GM23338 (cell line): Measurements from ENCODE around the gene ANTKMT. TPM values are rescaled to one million over a fixed set of nuclear protein-coding genes. Genes with fewer than 3 reads are reported as not detected.
A peak's percentile ranks its signal among the peaks of the same experiment; 100 is the strongest.

Source experiments
- ATAC-seq: fragments of 200-7000 bp; cut with Tn5 transposase; 3 replicates; pipeline ENCODE4 v1.9.1; 2020
- DNase-seq: peaks from one replicate; pipeline ENCODE4 v3.0.0-alpha.2; 2015; ENCODE audit warnings: low spot score
- H2AFZ ChIP-seq: fragments of 200-600 bp; sonication (generic); 2 replicates; pipeline ENCODE4 v1.8.0; 2016; ENCODE audit warnings: antibody characterized with exemption, mild to moderate bottlenecking, moderate library complexity
- H3F3A ChIP-seq: fragments of 200-600 bp; sonication (generic); replicated peaks from 2 replicates; pipeline ENCODE4 v1.8.0; 2017; ENCODE audit warnings: antibody characterized with exemption, mixed run types, low read depth
- H3K27ac ChIP-seq: fragments of 200-600 bp; sonication (generic); 2 replicates; pipeline ENCODE4 v1.6.1; 2016; ENCODE audit warnings: low read depth
- H3K27me3 ChIP-seq: fragments of 200-600 bp; sonication (generic); 2 replicates; pipeline ENCODE4 v1.8.0; 2016; ENCODE audit warnings: mild to moderate bottlenecking, mixed run types, moderate library complexity; ENCODE audit not compliant: insufficient read depth
- H3K36me3 ChIP-seq: fragments of 200-600 bp; sonication (generic); 2 replicates; pipeline ENCODE4 v1.8.0; 2016; ENCODE audit warnings: mild to moderate bottlenecking; ENCODE audit not compliant: insufficient read depth
- H3K4me1 ChIP-seq: fragments of 200-600 bp; sonication (generic); 2 replicates; pipeline ENCODE4 v1.8.0; 2016; ENCODE audit warnings: mild to moderate bottlenecking, moderate library complexity; ENCODE audit not compliant: insufficient read depth
- H3K4me2 ChIP-seq: fragments of 200-600 bp; sonication (generic); 2 replicates; pipeline ENCODE4 v1.7.1; 2017; ENCODE audit warnings: mixed run types
- H3K4me3 ChIP-seq: fragments of 200-600 bp; sonication (generic); 2 replicates; pipeline ENCODE4 v1.6.1; 2016; ENCODE audit warnings: mixed run types
- H3K79me2 ChIP-seq: fragments of 200-600 bp; sonication (generic); replicated peaks from 2 replicates; pipeline ENCODE4 v1.8.0; 2017; ENCODE audit warnings: mild to moderate bottlenecking; ENCODE audit not compliant: insufficient read depth
- H3K9me2 ChIP-seq: fragments of 200-600 bp; sonication (generic); 2 replicates; pipeline ENCODE4 v1.8.0; 2017; ENCODE audit not compliant: insufficient read depth
- H4K20me1 ChIP-seq: fragments of 200-600 bp; sonication (generic); replicated peaks from 2 replicates; pipeline ENCODE4 v1.8.0; 2017; ENCODE audit warnings: mild to moderate bottlenecking; ENCODE audit not compliant: insufficient read depth
- H3K27ac Mint-ChIP-seq: 2 replicates; pipeline ENCODE4 v1.8.0; 2020; ENCODE audit warnings: inconsistent platforms, mild to moderate bottlenecking, moderate library complexity, mixed read lengths
- H3K27me3 Mint-ChIP-seq: 3 replicates; pipeline ENCODE4 v1.8.0; 2022; ENCODE audit warnings: low read depth, mild to moderate bottlenecking, moderate library complexity, mixed read lengths, inconsistent platforms; ENCODE audit not compliant: insufficient read depth, poor library complexity
- H3K36me3 Mint-ChIP-seq: 3 replicates; pipeline ENCODE4 v1.8.0; 2021; ENCODE audit warnings: low read depth, mild to moderate bottlenecking, inconsistent platforms, moderate library complexity, mixed read lengths
- H3K4me1 Mint-ChIP-seq: 3 replicates; pipeline ENCODE4 v1.8.0; 2020; ENCODE audit warnings: mild to moderate bottlenecking, inconsistent platforms, mixed read lengths
- H3K4me3 Mint-ChIP-seq: 3 replicates; pipeline ENCODE4 v1.8.0; 2021; ENCODE audit warnings: moderate library complexity, mild to moderate bottlenecking, inconsistent platforms, mixed read lengths
- H3K9me3 Mint-ChIP-seq: 3 replicates; pipeline ENCODE4 v1.8.0; 2020; ENCODE audit warnings: moderate library complexity, mild to moderate bottlenecking, inconsistent platforms, mixed read lengths
- CREB1 ChIP-seq: fragments of 250-450 bp; sonication (Bioruptor Pico); IDR thresholded peaks from 2 replicates; pipeline ENCODE4 v1.5.0; 2020; ENCODE audit warnings: low read depth, mild to moderate bottlenecking, moderate library complexity
- EZH2 ChIP-seq: fragments of 200-600 bp; sonication (generic); IDR thresholded peaks from one replicate; pipeline ENCODE4 v1.8.0; 2017; ENCODE audit warnings: antibody characterized with exemption, mild to moderate bottlenecking, low read depth; ENCODE audit not compliant: unreplicated experiment
- EZH2phosphoT487 ChIP-seq: fragments of 200-600 bp; sonication (generic); IDR thresholded peaks from one replicate; pipeline ENCODE4 v1.8.1; 2018; ENCODE audit warnings: antibody characterized with exemption; ENCODE audit not compliant: unreplicated experiment
- JUNB ChIP-seq: IDR thresholded peaks from one replicate; pipeline ENCODE4 v1.6.1; 2016; ENCODE audit warnings: antibody characterized with exemption; ENCODE audit not compliant: unreplicated experiment
- NANOG ChIP-seq: IDR thresholded peaks from 2 replicates; pipeline ENCODE4 v1.6.1; 2016; ENCODE audit warnings: antibody characterized with exemption, borderline replicate concordance
- POLR2AphosphoS5 ChIP-seq: IDR thresholded peaks from 2 replicates; pipeline ENCODE4 v1.6.1; 2016; ENCODE audit warnings: antibody characterized with exemption, low read depth
- STAT1 ChIP-seq: IDR thresholded peaks from one replicate; pipeline ENCODE4 v1.6.1; 2016; ENCODE audit warnings: antibody characterized with exemption; ENCODE audit not compliant: unreplicated experiment
- ZNF114 ChIP-seq: fragments of 250-450 bp; sonication (Bioruptor Pico); IDR thresholded peaks from 2 replicates; pipeline ENCODE4 v1.5.0; 2020; ENCODE audit warnings: mild to moderate bottlenecking, moderate library complexity
- ZNF331 ChIP-seq: fragments of 250-450 bp; sonication (Bioruptor Pico); IDR thresholded peaks from 2 replicates; pipeline ENCODE4 v1.5.0; 2020; ENCODE audit warnings: low read depth, mild to moderate bottlenecking, moderate library complexity
- polyA plus RNA-seq: library from polyadenylated mRNA; unstranded; fragments of >200 nt; fragmentation: Nextera tagmentation; extraction: Ambion mirVana; gene quantifications from 2 replicates; pipeline ENCODE4 v1.2.1, GENCODE V29; 2016
- total RNA-seq: library from RNA; depleted of rRNA; stranded (reverse); fragments of >200 nt; shearing (Covaris generic); gene quantifications from 2 replicates; pipeline ENCODE4 v1.2.3, GENCODE V29; 2014
- TF ChIP-seq, protein P1 (sequence below): IDR thresholded peaks from one replicate; pipeline ENCODE4 v1.6.1; 2018; ENCODE audit warnings: antibody characterized with exemption; ENCODE audit not compliant: unreplicated experiment

ANTKMT gene
- total and polyA plus RNA-seq, 2 experiments from 2014 or later: 23.8 to 37.2 TPM

DNA sequence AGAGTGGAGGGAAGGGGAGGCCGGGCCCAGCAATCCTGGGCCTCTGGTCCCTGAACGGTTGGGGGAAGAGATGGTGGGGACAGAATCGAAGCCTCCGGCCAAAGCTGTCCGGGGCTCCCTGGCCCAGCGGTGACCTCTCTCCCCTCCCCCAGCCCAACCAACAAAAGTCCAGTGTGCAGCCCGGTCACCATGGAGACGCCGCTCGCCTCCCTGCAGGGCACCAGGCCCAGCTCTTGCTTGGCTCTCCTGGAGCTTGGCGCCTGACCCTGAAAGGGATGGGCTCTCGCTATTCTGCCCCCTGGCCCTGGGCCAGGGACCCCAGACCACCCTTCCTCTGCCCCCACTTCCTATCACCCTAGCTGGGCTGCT is 4.8 kb upstream of the ANTKMT start:
- peak; percentile 67 for DNase-seq
- Histone ChIP-seq H3K36me3 (no peaks in the 10 kb centered on the region), H3K27me3 (peaks cover 53% of the 10 kb centered on the region), H2AFZ (no peak overlapping the region), H3K79me2 (no peaks in the 10 kb centered on the region), H3K9me2 (no peaks in the 10 kb centered on the region), H3K4me2 (peak overlapping the region; percentile 81), H4K20me1 (no peaks in the 10 kb centered on the region), H3K4me3 (peak overlapping the region; percentile 59; the same call in 1 of the 2 replicates), H3K27ac (no peak overlapping the region), H3F3A (no peaks in the 10 kb centered on the region), H3K4me1 (peaks cover 12% of the 10 kb centered on the region; the same call in 1 of the 2 replicates)
- Mint-ChIP-seq H3K27me3 (peaks cover 44% of the 10 kb centered on the region), H3K27ac (no peak overlapping the region), H3K4me3 (peak overlapping the region; percentile 64), H3K4me1 (peaks cover 13% of the 10 kb centered on the region; the same call in 2 of the 3 replicates), H3K36me3 (no peaks in the 10 kb centered on the region), H3K9me3 (peaks cover 4% of the 10 kb centered on the region; the same call in 1 of the 3 replicates)
- TF ChIP-seq, protein P1, sequence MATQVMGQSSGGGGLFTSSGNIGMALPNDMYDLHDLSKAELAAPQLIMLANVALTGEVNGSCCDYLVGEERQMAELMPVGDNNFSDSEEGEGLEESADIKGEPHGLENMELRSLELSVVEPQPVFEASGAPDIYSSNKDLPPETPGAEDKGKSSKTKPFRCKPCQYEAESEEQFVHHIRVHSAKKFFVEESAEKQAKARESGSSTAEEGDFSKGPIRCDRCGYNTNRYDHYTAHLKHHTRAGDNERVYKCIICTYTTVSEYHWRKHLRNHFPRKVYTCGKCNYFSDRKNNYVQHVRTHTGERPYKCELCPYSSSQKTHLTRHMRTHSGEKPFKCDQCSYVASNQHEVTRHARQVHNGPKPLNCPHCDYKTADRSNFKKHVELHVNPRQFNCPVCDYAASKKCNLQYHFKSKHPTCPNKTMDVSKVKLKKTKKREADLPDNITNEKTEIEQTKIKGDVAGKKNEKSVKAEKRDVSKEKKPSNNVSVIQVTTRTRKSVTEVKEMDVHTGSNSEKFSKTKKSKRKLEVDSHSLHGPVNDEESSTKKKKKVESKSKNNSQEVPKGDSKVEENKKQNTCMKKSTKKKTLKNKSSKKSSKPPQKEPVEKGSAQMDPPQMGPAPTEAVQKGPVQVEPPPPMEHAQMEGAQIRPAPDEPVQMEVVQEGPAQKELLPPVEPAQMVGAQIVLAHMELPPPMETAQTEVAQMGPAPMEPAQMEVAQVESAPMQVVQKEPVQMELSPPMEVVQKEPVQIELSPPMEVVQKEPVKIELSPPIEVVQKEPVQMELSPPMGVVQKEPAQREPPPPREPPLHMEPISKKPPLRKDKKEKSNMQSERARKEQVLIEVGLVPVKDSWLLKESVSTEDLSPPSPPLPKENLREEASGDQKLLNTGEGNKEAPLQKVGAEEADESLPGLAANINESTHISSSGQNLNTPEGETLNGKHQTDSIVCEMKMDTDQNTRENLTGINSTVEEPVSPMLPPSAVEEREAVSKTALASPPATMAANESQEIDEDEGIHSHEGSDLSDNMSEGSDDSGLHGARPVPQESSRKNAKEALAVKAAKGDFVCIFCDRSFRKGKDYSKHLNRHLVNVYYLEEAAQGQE: no peak
- TF ChIP-seq EZH2phosphoT487 (no peak), CREB1 (CRISPR knock-in tag) (no peak), JUNB (no peak), EZH2 (no peak), ZNF114 (no peak), ZNF331 (no peak), POLR2AphosphoS5 (no peak), NANOG (no peak)
- peak; percentile 2 for ATAC-seq

DNA sequence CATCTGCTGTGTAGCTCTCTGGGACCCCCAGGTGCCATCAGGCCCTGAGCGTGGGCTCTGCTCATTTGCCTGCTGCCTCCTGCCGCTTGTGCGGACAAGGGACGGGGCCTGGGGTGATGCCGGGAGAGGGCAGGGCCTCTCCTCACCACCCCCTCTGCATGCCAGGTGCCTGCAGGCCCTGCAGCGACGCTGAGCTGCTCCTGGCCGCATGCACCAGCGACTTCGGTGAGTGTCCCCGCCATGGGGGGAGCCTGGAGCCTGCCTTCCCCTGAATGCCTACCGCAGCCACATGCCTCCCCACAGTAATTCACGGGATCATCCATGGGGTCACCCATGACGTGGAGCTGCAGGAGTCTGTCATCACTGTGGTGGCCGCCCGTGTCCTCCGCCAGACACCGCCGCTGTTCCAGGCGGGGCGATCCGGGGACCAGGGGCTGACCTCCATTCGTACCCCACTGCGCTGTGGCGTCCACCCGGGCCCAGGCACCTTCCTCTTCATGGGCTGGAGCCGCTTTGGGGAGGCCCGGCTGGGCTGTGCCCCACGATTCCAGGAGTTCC is 4.1 kb upstream of the ANTKMT start:
- Histone ChIP-seq H3K27me3 (peaks cover 53% of the 10 kb centered on the region), H3K27ac (no peak overlapping the region), H2AFZ (no peak overlapping the region), H3K79me2 (no peaks in the 10 kb centered on the region), H3K4me1 (peaks cover 12% of the 10 kb centered on the region; the same call in 1 of the 2 replicates), H3K4me2 (no peak overlapping the region; the same call in 1 of the 2 replicates), H3K4me3 (no peak overlapping the region), H4K20me1 (no peaks in the 10 kb centered on the region), H3K36me3 (no peaks in the 10 kb centered on the region), H3F3A (no peaks in the 10 kb centered on the region), H3K9me2 (no peaks in the 10 kb centered on the region)
- Mint-ChIP-seq H3K36me3 (no peaks in the 10 kb centered on the region), H3K9me3 (peaks cover 4% of the 10 kb centered on the region; the same call in 1 of the 3 replicates), H3K27me3 (peaks cover 42% of the 10 kb centered on the region), H3K4me1 (peaks cover 13% of the 10 kb centered on the region; the same call in 2 of the 3 replicates), H3K4me3 (no peak overlapping the region; the same call in 2 of the 3 replicates), H3K27ac (no peak overlapping the region)
- no peak for ATAC-seq
- TF ChIP-seq STAT1 (no peak), ZNF331 (no peak), POLR2AphosphoS5 (no peak), EZH2 (no peak), CREB1 (CRISPR knock-in tag) (no peak), EZH2phosphoT487 (no peak)
- TF ChIP-seq, protein P1: no peak
- no peak for DNase-seq
